OCI-LY7 (cell line): ENCODE data around the gene ACE. TPM values are rescaled to one million over a fixed set of nuclear protein-coding genes. Genes with fewer than 3 reads are reported as not detected.

Experiments used
- BruUV-seq: library from RNA; stranded (reverse); fragments of 400-500 nt; replicated peaks from 2 replicates; lab custom pipeline; 2021; lab: Mats Ljungman, UMichigan
- CTCF ChIA-PET: fragments of 300-600 bp; sonication (Branson Sonifier 250); formaldehyde crosslinking; loops from one replicate; lab custom pipeline; 2022; ENCODE audit warnings: antibody characterized with exemption; ENCODE audit not compliant: unreplicated experiment; lab: Charles Lee
- POLR2A ChIA-PET: fragments of 300-600 bp; sonication (Branson Sonifier 250); formaldehyde crosslinking; loops from one replicate; lab custom pipeline; 2022; ENCODE audit warnings: antibody characterized with exemption; lab: Charles Lee
- DNase-seq: peaks from one replicate; pipeline ENCODE4 v3.0.0-alpha.2; 2015; ENCODE audit warnings: low spot score
- H2AFZ ChIP-seq: fragments of 200-600 bp; sonication (generic), shearing (Covaris generic); 2 replicates; pipeline ENCODE4 v1.6.1; 2014; ENCODE audit warnings: mild to moderate bottlenecking, antibody characterized with exemption, low read length, moderate library complexity
- H3K27ac ChIP-seq: fragments of 200-600 bp; sonication (generic); 2 replicates; pipeline ENCODE4 v1.5.1; 2014; ENCODE audit warnings: mixed run types, low read depth, mild to moderate bottlenecking, moderate library complexity, low read length, inconsistent platforms; ENCODE audit not compliant: poor library complexity, severe bottlenecking
- H3K36me3 ChIP-seq: fragments of 200-600 bp; sonication (generic); 2 replicates; pipeline ENCODE4 v1.6.1; 2014; ENCODE audit warnings: mild to moderate bottlenecking, antibody characterized with exemption, low read length, moderate library complexity, mixed read lengths; ENCODE audit not compliant: insufficient read depth
- H3K4me1 ChIP-seq: fragments of 200-600 bp; sonication (generic); 2 replicates; pipeline ENCODE4 v1.5.1; 2014; ENCODE audit warnings: mild to moderate bottlenecking, low read length; ENCODE audit not compliant: insufficient read depth, poor library complexity, severe bottlenecking
- H3K4me2 ChIP-seq: fragments of 200-600 bp; sonication (generic); 2 replicates; pipeline ENCODE4 v1.6.1; 2014; ENCODE audit warnings: mild to moderate bottlenecking, low read length
- H3K4me3 ChIP-seq: fragments of 200-600 bp; sonication (generic); 2 replicates; pipeline ENCODE4 v1.5.1; 2014; ENCODE audit warnings: mild to moderate bottlenecking, low read depth, low read length; ENCODE audit not compliant: poor library complexity, severe bottlenecking
- H3K79me2 ChIP-seq: fragments of 200-600 bp; sonication (generic); 2 replicates; pipeline ENCODE4 v1.6.1; 2016; ENCODE audit warnings: low read depth, mild to moderate bottlenecking, low read length, moderate library complexity, mixed read lengths; ENCODE audit not compliant: insufficient read depth
- H3K9me2 ChIP-seq: fragments of 200-600 bp; sonication (generic); 2 replicates; pipeline ENCODE4 v1.6.1; 2016; ENCODE audit warnings: mild to moderate bottlenecking, low read length, mixed read lengths; ENCODE audit not compliant: insufficient read depth
- H3K9me3 ChIP-seq: fragments of 200-600 bp; sonication (generic); 2 replicates; pipeline ENCODE4 v1.6.1; 2014; ENCODE audit warnings: mild to moderate bottlenecking, mixed run types, low read length, mixed read lengths
- H4K20me1 ChIP-seq: fragments of 200-600 bp; sonication (generic); 2 replicates; pipeline ENCODE4 v1.6.1; 2014; ENCODE audit warnings: mild to moderate bottlenecking, antibody characterized with exemption, low read length, moderate library complexity, mixed read lengths; ENCODE audit not compliant: insufficient read depth
- EZH2phosphoT487 ChIP-seq: fragments of 200-600 bp; sonication (generic); IDR thresholded peaks from 2 replicates; pipeline ENCODE4 v1.6.1; 2018; ENCODE audit warnings: low read depth, borderline replicate concordance, mild to moderate bottlenecking, mixed run types, antibody characterized with exemption, low read length, moderate library complexity, mixed read lengths
- intact Hi-C: fragments of 100-400 bp; cut with micrococcal nuclease; formaldehyde crosslinking; loops from one replicate; pipeline ENCODE4 v1.10.0; 2022; ENCODE audit not compliant: unreplicated experiment
- total RNA-seq, 2 experiments: library from RNA; depleted of rRNA in 1 of 2; stranded (reverse); fragments of >200 nt in 1 of 2; shearing (Covaris generic) in 1 of 2; gene quantifications; 2 replicates each; pipeline ENCODE4 v1.2.3, GENCODE V29; 2014 to 2022
- TF ChIP-seq, protein P1 (sequence below): fragments of 200-600 bp; sonication (generic); conservative IDR thresholded peaks from 2 replicates; pipeline ENCODE4 v1.5.1; 2014; ENCODE audit warnings: mild to moderate bottlenecking, antibody characterized with exemption, low read length, moderate library complexity, mixed read lengths

The ACE gene
- total RNA-seq, 2 experiments from 2014 or later, result 2.3 to 5.1 TPM

DNA sequence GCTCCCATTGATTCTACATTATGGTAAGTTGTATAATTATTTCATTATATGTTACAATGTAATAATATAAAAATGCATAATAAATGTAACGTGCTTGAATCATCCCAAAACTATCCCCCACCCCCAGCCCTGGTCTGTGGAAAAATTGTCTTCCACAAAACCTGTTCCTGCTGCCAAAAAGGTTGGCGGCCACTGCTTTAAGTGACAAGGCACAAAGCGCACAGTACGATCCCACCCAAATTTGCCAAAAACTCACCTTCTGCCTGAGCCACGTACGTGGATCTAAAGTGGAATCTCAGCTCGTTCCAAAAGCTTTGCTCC, 45.3 kb upstream of the ACE start:
- TF ChIP-seq, protein P1, sequence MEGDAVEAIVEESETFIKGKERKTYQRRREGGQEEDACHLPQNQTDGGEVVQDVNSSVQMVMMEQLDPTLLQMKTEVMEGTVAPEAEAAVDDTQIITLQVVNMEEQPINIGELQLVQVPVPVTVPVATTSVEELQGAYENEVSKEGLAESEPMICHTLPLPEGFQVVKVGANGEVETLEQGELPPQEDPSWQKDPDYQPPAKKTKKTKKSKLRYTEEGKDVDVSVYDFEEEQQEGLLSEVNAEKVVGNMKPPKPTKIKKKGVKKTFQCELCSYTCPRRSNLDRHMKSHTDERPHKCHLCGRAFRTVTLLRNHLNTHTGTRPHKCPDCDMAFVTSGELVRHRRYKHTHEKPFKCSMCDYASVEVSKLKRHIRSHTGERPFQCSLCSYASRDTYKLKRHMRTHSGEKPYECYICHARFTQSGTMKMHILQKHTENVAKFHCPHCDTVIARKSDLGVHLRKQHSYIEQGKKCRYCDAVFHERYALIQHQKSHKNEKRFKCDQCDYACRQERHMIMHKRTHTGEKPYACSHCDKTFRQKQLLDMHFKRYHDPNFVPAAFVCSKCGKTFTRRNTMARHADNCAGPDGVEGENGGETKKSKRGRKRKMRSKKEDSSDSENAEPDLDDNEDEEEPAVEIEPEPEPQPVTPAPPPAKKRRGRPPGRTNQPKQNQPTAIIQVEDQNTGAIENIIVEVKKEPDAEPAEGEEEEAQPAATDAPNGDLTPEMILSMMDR, result no peak
- TF ChIP-seq EZH2phosphoT487, result no peak
- BruUV-seq, result no TSS peak
- Histone ChIP-seq H3K4me2 (no peak overlapping the region), H2AFZ (no peak overlapping the region), H3K9me3 (no peaks in the 10 kb centered on the region), H3K79me2 (no peaks in the 10 kb centered on the region), H3K9me2 (no peaks in the 10 kb centered on the region), H3K36me3 (no peaks in the 10 kb centered on the region), H3K27ac (no peak overlapping the region), H4K20me1 (no peaks in the 10 kb centered on the region), H3K4me3 (no peak overlapping the region), H3K4me1 (peaks cover 26% of the 10 kb centered on the region)
- ChIA-PET CTCF (no interaction called here), POLR2A (interaction anchor here (0.6 kb wide), 1 partner anchor 130 kb away, joined by 3 read pairs; no protein-coding TSS in a partner anchor)
- no peak for DNase-seq
- intact Hi-C loops, result no loop called here

DNA sequence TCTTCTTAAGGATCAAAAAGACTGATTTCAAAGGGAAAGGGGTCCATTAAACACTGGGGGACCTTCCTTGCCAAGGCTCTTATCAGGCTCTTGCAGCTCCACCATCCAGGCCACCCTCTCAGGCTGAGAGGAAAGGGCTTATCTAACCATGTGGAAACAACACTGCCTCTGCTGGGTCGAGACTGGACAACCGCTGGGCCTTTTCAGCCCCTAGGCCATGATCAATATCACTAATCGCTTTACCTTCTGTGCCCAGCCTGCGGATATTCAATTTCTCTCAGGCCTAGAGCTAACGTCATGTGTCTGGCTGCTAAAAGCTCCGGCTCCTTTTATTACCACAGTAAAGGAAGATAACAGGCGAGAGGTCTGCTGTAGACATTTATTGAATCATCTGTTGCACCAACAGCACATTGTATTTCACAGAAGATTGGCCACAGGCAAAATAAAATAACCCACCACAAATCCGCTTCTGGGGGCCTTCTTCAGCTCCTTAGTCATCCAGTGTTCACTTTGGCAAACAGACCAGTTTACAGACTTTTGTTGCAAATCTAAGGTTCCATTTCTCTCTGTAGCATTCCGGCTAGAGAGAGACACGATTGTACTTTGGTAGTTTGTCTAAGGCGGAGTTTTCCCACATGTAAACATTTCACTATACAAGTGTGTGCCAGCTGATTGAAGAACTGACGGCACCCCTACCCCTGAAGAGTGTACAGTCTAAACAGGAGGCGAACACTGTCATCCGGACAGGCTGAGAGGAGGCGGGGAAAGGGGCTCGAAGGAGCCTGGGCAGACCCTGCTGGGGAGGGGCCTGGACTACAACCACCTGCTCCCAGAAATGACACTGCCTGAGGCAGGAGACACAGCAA, 44.7 kb upstream of the ACE start:
- ChIA-PET CTCF (no interaction called here), POLR2A (interaction anchor here (0.6 kb wide), 1 partner anchor 129 kb away, joined by 3 read pairs; no protein-coding TSS in a partner anchor)
- Histone ChIP-seq H3K9me2 (no peaks in the 10 kb centered on the region), H3K4me3 (no peak overlapping the region), H3K36me3 (no peaks in the 10 kb centered on the region), H3K4me2 (no peak overlapping the region), H3K9me3 (no peaks in the 10 kb centered on the region), H3K27ac (no peak overlapping the region), H2AFZ (no peak overlapping the region), H3K4me1 (peaks cover 23% of the 10 kb centered on the region), H4K20me1 (no peaks in the 10 kb centered on the region), H3K79me2 (no peaks in the 10 kb centered on the region)
- no peak for DNase-seq
- no TSS peak for BruUV-seq
- intact Hi-C loops, result no loop called here
- TF ChIP-seq, protein P1, result no peak
- TF ChIP-seq EZH2phosphoT487, result no peak
